Subcutaneous abdominal adipose tissue (tissue), 5 donors: ENCODE measurements around the gene MRPL39.
"Not testable (repeated sequence)": the region's sequence is repeated elsewhere in the genome, so short reads cannot be mapped to it uniquely, and the experiment has no call there.

Experiments
- H3K27ac ChIP-seq: one replicate; pipeline ENCODE4 v1.7.0; 2013; ENCODE audit warnings: low read depth, mild to moderate bottlenecking, inconsistent platforms, low read length, moderate library complexity
- H3K27me3 ChIP-seq, 5 donors: one replicate each; pipeline ENCODE4 v1.7.0; 2013; ENCODE audit warnings: low read length in 5 of 5, inconsistent platforms in 1 of 5; ENCODE audit not compliant: control insufficient read depth in 5 of 5, insufficient read depth in 4 of 5
- H3K36me3 ChIP-seq, 5 donors: one replicate each; pipeline ENCODE4 v1.7.0; 2013; ENCODE audit warnings: low read length in 5 of 5; ENCODE audit not compliant: control insufficient read depth in 5 of 5, insufficient read depth in 5 of 5
- H3K4me1 ChIP-seq, 5 donors: one replicate each; pipeline ENCODE4 v1.7.0; 2013; ENCODE audit warnings: low read length in 5 of 5, mild to moderate bottlenecking in 3 of 5, moderate library complexity in 1 of 5; ENCODE audit not compliant: control insufficient read depth in 5 of 5, insufficient read depth in 5 of 5
- H3K4me3 ChIP-seq, 5 donors: one replicate each; pipeline ENCODE4 v1.7.0; 2013; ENCODE audit warnings: low read length in 5 of 5, low read depth in 1 of 5
- H3K9ac ChIP-seq, 5 donors: one replicate each; pipeline ENCODE4 v1.7.0; 2013; ENCODE audit warnings: low read length in 5 of 5, mild to moderate bottlenecking in 4 of 5, moderate library complexity in 3 of 5
- H3K9me3 ChIP-seq, 5 donors: one replicate each; pipeline ENCODE4 v1.7.0; 2013; ENCODE audit warnings: low read length in 5 of 5; ENCODE audit not compliant: control insufficient read depth in 5 of 5
- donor health status: healthy.
- donor health status: healthy.
- donor health status: healthy.
- donor health status: healthy.
- donor health status: healthy.

The MRPL39 gene

GRCh38 chr21:25638660-25639550 lies 31.6 kb upstream of the MRPL39 start, which contains the start of gene JAM2:
Gene JAM2 (plus strand): TSS chr21:25639258. CDS start chr21:25639822, 564 bp downstream.
- Histone ChIP-seq H3K36me3 (no peaks in the 10 kb centered on the region), H3K27me3 (peaks cover 0 to 12% (median 3%) of the 10 kb centered on the region in 5 donors), H3K27ac (peak within 1 kb of the TSS; percentile 70), H3K4me3 (peak within 1 kb of the TSS; percentile 44 to 78 (median 75)), H3K9me3 (no peaks in the 10 kb centered on the region), H3K9ac (peak within 1 kb of the TSS; percentile 40 to 81 (median 69)), H3K4me1 (peaks cover 2 to 25% (median 22%) of the 10 kb centered on the region in 5 donors)

GRCh38 chr21:25637851-25638659 lies 30.8 kb upstream of the MRPL39 start:
- Histone ChIP-seq H3K36me3 (no peaks in the 10 kb centered on the region), H3K27ac (peak overlapping the region; percentile 70), H3K4me1 (peaks cover 2 to 25% (median 22%) of the 10 kb centered on the region in 5 donors), H3K9me3 (no peaks in the 10 kb centered on the region), H3K9ac (peak overlapping the region in 1 of 5 donors; percentile 44), H3K27me3 (peaks cover 0 to 12% (median 3%) of the 10 kb centered on the region in 5 donors), H3K4me3 (peak overlapping the region in 2 of 5 donors; percentile 74 to 78)

GRCh38 chr21:25636727-25637126 lies 29.4 kb upstream of the MRPL39 start:
- no peak overlapping the region for H3K4me3 ChIP-seq
- no peaks in the 10 kb centered on the region for H3K36me3 ChIP-seq
- no peaks in the 10 kb centered on the region for H3K9me3 ChIP-seq
- H3K4me1 ChIP-seq, result peaks cover 2 to 25% (median 22%) of the 10 kb centered on the region in 5 donors
- no peak overlapping the region for H3K9ac ChIP-seq
- no peak overlapping the region for H3K27ac ChIP-seq
- peaks cover 0 to 12% (median 3%) of the 10 kb centered on the region in 5 donors for H3K27me3 ChIP-seq

GRCh38 chr21:25635310-25635709 lies 28.0 kb upstream of the MRPL39 start:
- peaks cover 0 to 8% (median 3%) of the 10 kb centered on the region in 5 donors for H3K27me3 ChIP-seq
- H3K4me1 ChIP-seq, result peaks cover 0 to 19% (median 17%) of the 10 kb centered on the region in 5 donors
- no peaks in the 10 kb centered on the region for H3K36me3 ChIP-seq
- H3K4me3 ChIP-seq, result no peak overlapping the region
- H3K9ac ChIP-seq, result no peak overlapping the region
- no peak overlapping the region for H3K27ac ChIP-seq
- no peaks in the 10 kb centered on the region for H3K9me3 ChIP-seq

GRCh38 chr21:25632296-25632695 lies 25.0 kb upstream of the MRPL39 start:
- H3K27me3 ChIP-seq, result no peaks in the 10 kb centered on the region
- H3K4me1 ChIP-seq, result no peaks in the 10 kb centered on the region
- no peak overlapping the region for H3K9ac ChIP-seq
- no peak overlapping the region for H3K4me3 ChIP-seq
- H3K27ac ChIP-seq, result no peak overlapping the region
- H3K9me3 ChIP-seq, result no peaks in the 10 kb centered on the region
- H3K36me3 ChIP-seq, result no peaks in the 10 kb centered on the region

- no peaks in the 10 kb centered on the region for H3K36me3 ChIP-seq
- H3K4me3 ChIP-seq, result no peak overlapping the region
- no peak overlapping the region for H3K9ac ChIP-seq
- H3K27me3 ChIP-seq, result no peaks in the 10 kb centered on the region
- H3K27ac ChIP-seq, result no peak overlapping the region
- H3K9me3 ChIP-seq, result no peaks in the 10 kb centered on the region
- peaks cover 0 to 7% (median 0%) of the 10 kb centered on the region in 5 donors for H3K4me1 ChIP-seq
Observed at GRCh38 chr21:25626757-25627156, 19.5 kb upstream of the MRPL39 start.

- H3K4me3 ChIP-seq, H3K9ac ChIP-seq, H3K36me3 ChIP-seq, H3K4me1 ChIP-seq, H3K27ac ChIP-seq, H3K27me3 ChIP-seq, H3K9me3 ChIP-seq: not testable (repeated sequence)
Observed at GRCh38 chr21:25625776-25626555, 18.7 kb upstream of the MRPL39 start.

GRCh38 chr21:25625036-25625435 lies 17.8 kb upstream of the MRPL39 start:
- Histone ChIP-seq H3K27me3 (no peaks in the 10 kb centered on the region), H3K36me3 (no peaks in the 10 kb centered on the region), H3K27ac (no peak overlapping the region), H3K4me1 (peaks cover 0 to 7% (median 0%) of the 10 kb centered on the region in 5 donors), H3K9me3 (no peaks in the 10 kb centered on the region), H3K9ac (no peak overlapping the region), H3K4me3 (no peak overlapping the region)

GRCh38 chr21:25624511-25624910 lies 17.2 kb upstream of the MRPL39 start:
- no peaks in the 10 kb centered on the region for H3K9me3 ChIP-seq
- H3K36me3 ChIP-seq, result no peaks in the 10 kb centered on the region
- H3K27me3 ChIP-seq, result no peaks in the 10 kb centered on the region
- no peak overlapping the region for H3K9ac ChIP-seq
- H3K4me1 ChIP-seq, result peaks cover 0 to 7% (median 0%) of the 10 kb centered on the region in 5 donors
- H3K4me3 ChIP-seq, result no peak overlapping the region
- H3K27ac ChIP-seq, result no peak overlapping the region
